Measurements from ENCODE around the gene ARHGAP10. TPM values are rescaled to one million over a fixed set of nuclear protein-coding genes. Genes with fewer than 3 reads are reported as not detected.

Gene ARHGAP10
- total and polyA plus RNA-seq, 10 of the 15 experiments (the other 5 are each of a cell fraction or from before 2014, with no cell fraction given), result 1.3 to 25.8 (median 17.2) TPM

DNA sequence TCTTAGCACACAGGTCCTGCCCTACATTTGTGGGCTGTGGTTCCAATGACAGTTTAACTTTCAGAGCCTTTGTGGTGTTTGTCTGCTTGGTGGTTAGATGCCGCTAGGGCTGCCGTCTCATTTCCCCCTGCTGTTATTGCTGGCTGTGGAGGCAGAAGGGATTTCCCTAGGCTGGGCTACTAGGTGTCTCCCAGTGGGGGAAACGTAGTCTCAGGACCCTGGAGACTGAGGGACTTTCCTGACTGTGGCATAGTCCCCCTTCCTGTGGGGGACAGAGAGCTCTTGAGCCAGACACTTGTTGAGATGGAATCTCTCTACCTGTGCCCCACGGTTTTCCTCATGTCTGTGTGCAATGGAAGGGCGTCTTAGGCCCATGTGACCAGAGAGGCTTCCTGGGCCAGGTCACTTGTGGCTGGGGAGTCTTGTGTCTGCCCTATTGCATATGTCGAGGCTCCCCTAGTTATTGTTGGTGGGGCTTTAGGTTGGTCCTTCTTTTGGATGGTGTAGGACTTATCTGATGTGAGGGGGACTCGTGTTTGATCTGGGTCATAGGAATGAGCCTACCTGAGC, 68.2 kb downstream of the ARHGAP10 start (continued):
- TF ChIP-seq, protein P1, sequence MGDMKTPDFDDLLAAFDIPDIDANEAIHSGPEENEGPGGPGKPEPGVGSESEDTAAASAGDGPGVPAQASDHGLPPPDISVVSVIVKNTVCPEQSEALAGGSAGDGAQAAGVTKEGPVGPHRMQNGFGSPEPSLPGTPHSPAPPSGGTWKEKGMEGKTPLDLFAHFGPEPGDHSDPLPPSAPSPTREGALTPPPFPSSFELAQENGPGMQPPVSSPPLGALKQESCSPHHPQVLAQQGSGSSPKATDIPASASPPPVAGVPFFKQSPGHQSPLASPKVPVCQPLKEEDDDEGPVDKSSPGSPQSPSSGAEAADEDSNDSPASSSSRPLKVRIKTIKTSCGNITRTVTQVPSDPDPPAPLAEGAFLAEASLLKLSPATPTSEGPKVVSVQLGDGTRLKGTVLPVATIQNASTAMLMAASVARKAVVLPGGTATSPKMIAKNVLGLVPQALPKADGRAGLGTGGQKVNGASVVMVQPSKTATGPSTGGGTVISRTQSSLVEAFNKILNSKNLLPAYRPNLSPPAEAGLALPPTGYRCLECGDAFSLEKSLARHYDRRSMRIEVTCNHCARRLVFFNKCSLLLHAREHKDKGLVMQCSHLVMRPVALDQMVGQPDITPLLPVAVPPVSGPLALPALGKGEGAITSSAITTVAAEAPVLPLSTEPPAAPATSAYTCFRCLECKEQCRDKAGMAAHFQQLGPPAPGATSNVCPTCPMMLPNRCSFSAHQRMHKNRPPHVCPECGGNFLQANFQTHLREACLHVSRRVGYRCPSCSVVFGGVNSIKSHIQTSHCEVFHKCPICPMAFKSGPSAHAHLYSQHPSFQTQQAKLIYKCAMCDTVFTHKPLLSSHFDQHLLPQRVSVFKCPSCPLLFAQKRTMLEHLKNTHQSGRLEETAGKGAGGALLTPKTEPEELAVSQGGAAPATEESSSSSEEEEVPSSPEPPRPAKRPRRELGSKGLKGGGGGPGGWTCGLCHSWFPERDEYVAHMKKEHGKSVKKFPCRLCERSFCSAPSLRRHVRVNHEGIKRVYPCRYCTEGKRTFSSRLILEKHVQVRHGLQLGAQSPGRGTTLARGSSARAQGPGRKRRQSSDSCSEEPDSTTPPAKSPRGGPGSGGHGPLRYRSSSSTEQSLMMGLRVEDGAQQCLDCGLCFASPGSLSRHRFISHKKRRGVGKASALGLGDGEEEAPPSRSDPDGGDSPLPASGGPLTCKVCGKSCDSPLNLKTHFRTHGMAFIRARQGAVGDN (IDR thresholded peaks at IDR 0.05), result peak; percentile 31; the same call in 1 of the 2 replicates
- TF ChIP-seq, protein P2, sequence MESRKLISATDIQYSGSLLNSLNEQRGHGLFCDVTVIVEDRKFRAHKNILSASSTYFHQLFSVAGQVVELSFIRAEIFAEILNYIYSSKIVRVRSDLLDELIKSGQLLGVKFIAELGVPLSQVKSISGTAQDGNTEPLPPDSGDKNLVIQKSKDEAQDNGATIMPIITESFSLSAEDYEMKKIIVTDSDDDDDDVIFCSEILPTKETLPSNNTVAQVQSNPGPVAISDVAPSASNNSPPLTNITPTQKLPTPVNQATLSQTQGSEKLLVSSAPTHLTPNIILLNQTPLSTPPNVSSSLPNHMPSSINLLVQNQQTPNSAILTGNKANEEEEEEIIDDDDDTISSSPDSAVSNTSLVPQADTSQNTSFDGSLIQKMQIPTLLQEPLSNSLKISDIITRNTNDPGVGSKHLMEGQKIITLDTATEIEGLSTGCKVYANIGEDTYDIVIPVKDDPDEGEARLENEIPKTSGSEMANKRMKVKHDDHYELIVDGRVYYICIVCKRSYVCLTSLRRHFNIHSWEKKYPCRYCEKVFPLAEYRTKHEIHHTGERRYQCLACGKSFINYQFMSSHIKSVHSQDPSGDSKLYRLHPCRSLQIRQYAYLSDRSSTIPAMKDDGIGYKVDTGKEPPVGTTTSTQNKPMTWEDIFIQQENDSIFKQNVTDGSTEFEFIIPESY (IDR thresholded peaks at IDR 0.05), result no peak
- peak; percentile 98 for TF ChIP-seq BCL11A (IDR thresholded peaks at IDR 0.05; ENCODE audit: low read depth, low read length)
- TF ChIP-seq, protein P3, sequence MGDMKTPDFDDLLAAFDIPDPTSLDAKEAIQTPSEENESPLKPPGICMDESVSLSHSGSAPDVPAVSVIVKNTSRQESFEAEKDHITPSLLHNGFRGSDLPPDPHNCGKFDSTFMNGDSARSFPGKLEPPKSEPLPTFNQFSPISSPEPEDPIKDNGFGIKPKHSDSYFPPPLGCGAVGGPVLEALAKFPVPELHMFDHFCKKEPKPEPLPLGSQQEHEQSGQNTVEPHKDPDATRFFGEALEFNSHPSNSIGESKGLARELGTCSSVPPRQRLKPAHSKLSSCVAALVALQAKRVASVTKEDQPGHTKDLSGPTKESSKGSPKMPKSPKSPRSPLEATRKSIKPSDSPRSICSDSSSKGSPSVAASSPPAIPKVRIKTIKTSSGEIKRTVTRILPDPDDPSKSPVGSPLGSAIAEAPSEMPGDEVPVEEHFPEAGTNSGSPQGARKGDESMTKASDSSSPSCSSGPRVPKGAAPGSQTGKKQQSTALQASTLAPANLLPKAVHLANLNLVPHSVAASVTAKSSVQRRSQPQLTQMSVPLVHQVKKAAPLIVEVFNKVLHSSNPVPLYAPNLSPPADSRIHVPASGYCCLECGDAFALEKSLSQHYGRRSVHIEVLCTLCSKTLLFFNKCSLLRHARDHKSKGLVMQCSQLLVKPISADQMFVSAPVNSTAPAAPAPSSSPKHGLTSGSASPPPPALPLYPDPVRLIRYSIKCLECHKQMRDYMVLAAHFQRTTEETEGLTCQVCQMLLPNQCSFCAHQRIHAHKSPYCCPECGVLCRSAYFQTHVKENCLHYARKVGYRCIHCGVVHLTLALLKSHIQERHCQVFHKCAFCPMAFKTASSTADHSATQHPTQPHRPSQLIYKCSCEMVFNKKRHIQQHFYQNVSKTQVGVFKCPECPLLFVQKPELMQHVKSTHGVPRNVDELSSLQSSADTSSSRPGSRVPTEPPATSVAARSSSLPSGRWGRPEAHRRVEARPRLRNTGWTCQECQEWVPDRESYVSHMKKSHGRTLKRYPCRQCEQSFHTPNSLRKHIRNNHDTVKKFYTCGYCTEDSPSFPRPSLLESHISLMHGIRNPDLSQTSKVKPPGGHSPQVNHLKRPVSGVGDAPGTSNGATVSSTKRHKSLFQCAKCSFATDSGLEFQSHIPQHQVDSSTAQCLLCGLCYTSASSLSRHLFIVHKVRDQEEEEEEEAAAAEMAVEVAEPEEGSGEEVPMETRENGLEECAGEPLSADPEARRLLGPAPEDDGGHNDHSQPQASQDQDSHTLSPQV (IDR thresholded peaks at IDR 0.05), result no peak
- TF ChIP-seq ZBED1 (IDR thresholded peaks at IDR 0.05; ENCODE audit: borderline replicate concordance), result peak; percentile 90; the same call in 1 of the 2 replicates
- TF ChIP-seq CEBPB (IDR thresholded peaks at IDR 0.05; ENCODE audit: borderline replicate concordance in 1 of 2, low read depth in 2 of 2, low read length in 2 of 2), result 0 out of 4 replicates have a peak, but pooled peaks of 1 of the 2 experiments have one; percentile 71
- TF ChIP-seq SMAD1 (IDR thresholded peaks at IDR 0.05; ENCODE audit: low read depth, partially characterized antibody), result no peak
- TF ChIP-seq ASH2L (IDR thresholded peaks at IDR 0.05; ENCODE audit: borderline replicate concordance, low read depth), result no peak
- peak; percentile 25; the same call in 1 of the 2 replicates for TF ChIP-seq SMC3 (IDR thresholded peaks at IDR 0.05; ENCODE audit: borderline replicate concordance, low read length)
- peak; percentile 73 for TF ChIP-seq RAD51 (IDR thresholded peaks at IDR 0.05)
- no peak for TF ChIP-seq POLR2A (IDR thresholded peaks at IDR 0.05; ENCODE audit: low read depth, low read length)
- peak in 1 of 2 experiments; percentile 60; a peak in 1 of 4 replicates for TF ChIP-seq SRF (IDR thresholded peaks at IDR 0.05; ENCODE audit: low read depth in 2 of 2, low read length in 2 of 2)
- TF ChIP-seq, protein P4, sequence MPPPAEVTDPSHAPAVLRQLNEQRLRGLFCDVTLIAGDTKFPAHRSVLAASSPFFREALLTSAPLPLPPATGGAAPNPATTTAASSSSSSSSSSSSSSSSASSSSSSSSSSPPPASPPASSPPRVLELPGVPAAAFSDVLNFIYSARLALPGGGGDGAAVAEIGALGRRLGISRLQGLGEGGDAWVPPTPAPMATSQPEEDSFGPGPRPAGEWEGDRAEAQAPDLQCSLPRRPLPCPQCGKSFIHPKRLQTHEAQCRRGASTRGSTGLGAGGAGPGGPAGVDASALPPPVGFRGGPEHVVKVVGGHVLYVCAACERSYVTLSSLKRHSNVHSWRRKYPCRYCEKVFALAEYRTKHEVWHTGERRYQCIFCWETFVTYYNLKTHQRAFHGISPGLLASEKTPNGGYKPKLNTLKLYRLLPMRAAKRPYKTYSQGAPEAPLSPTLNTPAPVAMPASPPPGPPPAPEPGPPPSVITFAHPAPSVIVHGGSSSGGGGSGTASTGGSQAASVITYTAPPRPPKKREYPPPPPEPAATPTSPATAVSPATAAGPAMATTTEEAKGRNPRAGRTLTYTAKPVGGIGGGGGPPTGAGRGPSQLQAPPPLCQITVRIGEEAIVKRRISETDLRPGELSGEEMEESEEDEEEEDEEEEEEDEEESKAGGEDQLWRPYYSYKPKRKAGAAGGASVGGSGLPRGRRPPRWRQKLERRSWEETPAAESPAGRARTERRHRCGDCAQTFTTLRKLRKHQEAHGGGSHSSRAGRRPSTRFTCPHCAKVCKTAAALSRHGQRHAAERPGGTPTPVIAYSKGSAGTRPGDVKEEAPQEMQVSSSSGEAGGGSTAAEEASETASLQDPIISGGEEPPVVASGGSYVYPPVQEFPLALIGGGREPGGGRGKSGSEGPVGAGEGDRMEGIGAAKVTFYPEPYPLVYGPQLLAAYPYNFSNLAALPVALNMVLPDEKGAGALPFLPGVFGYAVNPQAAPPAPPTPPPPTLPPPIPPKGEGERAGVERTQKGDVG (CRISPR knock-in tag; IDR thresholded peaks at IDR 0.05), result no peak
- peak; percentile 97 for TF ChIP-seq TBL1XR1 (IDR thresholded peaks at IDR 0.05; ENCODE audit: low read depth, low read length)
- TF ChIP-seq ZNF24 (IDR thresholded peaks at IDR 0.05), result 0 out of 2 replicates have a peak, but pooled peaks have one; percentile 10

Measured in GM12878 (cell line).